A549 (cell line): ENCODE measurements around the gene NSRP1. TPM values are rescaled to one million over a fixed set of nuclear protein-coding genes. Genes with fewer than 3 reads are reported as not detected.

Source experiments
- ATAC-seq, 2 experiments: fragments of 200-7000 bp in 1 of 2; fragments of >200 bp in 1 of 2; cut with Nextera tagmentation in 1 of 2; cut with Tn5 transposase in 1 of 2; 3 replicates each; pipeline versions ENCODE4 v1.8.0 to v1.9.1; 2018 to 2020; ENCODE audit warnings: mild to moderate bottlenecking in 1 of 2, moderate library complexity in 1 of 2
- CTCF ChIA-PET: fragments of 300-600 bp; sonication (Branson Sonifier 250); formaldehyde crosslinking; extraction: SDS; loops from one replicate; lab custom pipeline; 2021; ENCODE audit warnings: antibody characterized with exemption, inconsistent platforms; lab: Yijun Ruan, JAX
- POLR2A ChIA-PET: fragments of 350-600 bp; formaldehyde crosslinking; extraction: SDS; loops from one replicate; lab custom pipeline; 2021; ENCODE audit warnings: antibody characterized with exemption, inconsistent platforms; lab: Yijun Ruan, JAX
- DNase-seq, 2 experiments: peaks; one replicate each; pipeline versions ENCODE4 v3.0.0 to v3.0.0-alpha.2; 2011 to 2016; ENCODE audit warnings: low read depth in 1 of 2, low spot score in 1 of 2
- FAIRE-seq: peaks from 2 replicates; lab custom pipeline; 2011; peaks lifted over from hg19 to GRCh38; lab: Jason Lieb, UNC
- H3K27ac ChIP-seq, 2 experiments: fragments of >200 bp; sonication (Bioruptor Twin); formaldehyde crosslinking; 3 replicates each; pipeline ENCODE4 v1.5.1; 2016 to 2017
- H3K4me1 ChIP-seq: fragments of >200 bp; sonication (Bioruptor Twin); formaldehyde crosslinking; 3 replicates; pipeline ENCODE4 v1.6.1; 2016
- H3K4me2 ChIP-seq: fragments of >200 bp; sonication (Bioruptor Twin); formaldehyde crosslinking; 3 replicates; pipeline ENCODE4 v1.6.1; 2016
- H3K4me3 ChIP-seq: fragments of >200 bp; sonication (Bioruptor Twin); formaldehyde crosslinking; 3 replicates; pipeline ENCODE4 v1.5.1; 2016
- H3K9me3 ChIP-seq: fragments of >200 bp; sonication (Bioruptor Twin); formaldehyde crosslinking; 3 replicates; pipeline ENCODE4 v1.6.1; 2016
- BCL3 ChIP-seq: fragments of >200 bp; sonication (Bioruptor Twin); formaldehyde crosslinking; IDR thresholded peaks from 3 replicates; pipeline ENCODE4 v1.6.1; 2016
- CBX2 ChIP-seq: fragments of 200-600 bp; sonication (generic); IDR thresholded peaks from 2 replicates; pipeline ENCODE4 v1.6.1; 2016; ENCODE audit warnings: low read depth, mild to moderate bottlenecking, borderline replicate concordance
- CHD2 ChIP-seq: fragments of 150-350 bp; IDR thresholded peaks from 2 replicates; pipeline ENCODE4 v1.6.1; 2014; ENCODE audit warnings: low read length; ENCODE audit not compliant: partially characterized antibody
- CTCF ChIP-seq: fragments of >200 bp; sonication (Bioruptor Twin); formaldehyde crosslinking; IDR thresholded peaks from 3 replicates; pipeline ENCODE4 v1.5.1; 2016
- E2F6 ChIP-seq: IDR thresholded peaks from 2 replicates; pipeline ENCODE4 v1.6.1; 2012; ENCODE audit warnings: low read depth, borderline replicate concordance
- EP300 ChIP-seq, 2 experiments: fragments of >200 bp; sonication (Bioruptor Twin); formaldehyde crosslinking; IDR thresholded peaks; 2 replicates in 1 of 2; 3 replicates in 1 of 2; pipeline ENCODE4 v1.6.1; 2016 to 2017
- ESRRA ChIP-seq: fragments of 150-350 bp; IDR thresholded peaks from 2 replicates; pipeline ENCODE4 v1.6.1; 2014; ENCODE audit warnings: mild to moderate bottlenecking, low read length, borderline replicate concordance
- HEYL ChIP-seq: fragments of 250-450 bp; sonication (Bioruptor Pico); IDR thresholded peaks from 2 replicates; pipeline ENCODE4 v1.8.0; 2021; ENCODE audit warnings: mild to moderate bottlenecking, moderate library complexity
- HMGXB4 ChIP-seq: fragments of 250-450 bp; sonication (Bioruptor Pico); IDR thresholded peaks from 2 replicates; pipeline ENCODE4 v1.5.0; 2021; ENCODE audit warnings: mild to moderate bottlenecking, moderate library complexity, borderline replicate concordance
- HOXB13 ChIP-seq: fragments of 250-450 bp; sonication (Bioruptor Pico); IDR thresholded peaks from 2 replicates; pipeline ENCODE4 v1.5.0; 2020; ENCODE audit warnings: low read depth, mild to moderate bottlenecking, moderate library complexity
- JUN ChIP-seq, 2 experiments: fragments of >200 bp; sonication (Bioruptor Twin); formaldehyde crosslinking; IDR thresholded peaks; 2 replicates in 1 of 2; 3 replicates in 1 of 2; pipeline ENCODE4 v1.6.1; 2016 to 2017
- KDM1A ChIP-seq: fragments of 200-600 bp; sonication (generic); IDR thresholded peaks from 2 replicates; pipeline ENCODE4 v1.6.1; 2016; ENCODE audit warnings: low read depth, mild to moderate bottlenecking
- KDM5A ChIP-seq: fragments of 200-600 bp; sonication (generic); IDR thresholded peaks from 2 replicates; pipeline ENCODE4 v1.6.1; 2016; ENCODE audit warnings: antibody characterized with exemption, mild to moderate bottlenecking
- MAZ ChIP-seq: fragments of 150-350 bp; IDR thresholded peaks from 2 replicates; pipeline ENCODE4 v1.6.1; 2014; ENCODE audit warnings: antibody characterized with exemption, low read depth, low read length, borderline replicate concordance
- NPAS2 ChIP-seq: fragments of 250-450 bp; sonication (Bioruptor Pico); IDR thresholded peaks from 2 replicates; pipeline ENCODE4 v1.8.0; 2022; ENCODE audit warnings: mild to moderate bottlenecking, moderate library complexity, borderline replicate concordance
- PBX3 ChIP-seq: IDR thresholded peaks from 2 replicates; pipeline ENCODE4 v1.6.1; 2012
- RNF2 ChIP-seq: fragments of 200-600 bp; sonication (generic); IDR thresholded peaks from 2 replicates; pipeline ENCODE4 v1.6.1; 2016; ENCODE audit warnings: low read depth, mild to moderate bottlenecking, antibody characterized with exemption, moderate library complexity, borderline replicate concordance
- TFCP2L1 ChIP-seq: fragments of 250-450 bp; sonication (Bioruptor Pico); IDR thresholded peaks from 2 replicates; pipeline ENCODE4 v1.5.0; 2021; ENCODE audit warnings: mild to moderate bottlenecking
- TP53 ChIP-seq: fragments of 250-450 bp; sonication (Bioruptor Pico); IDR thresholded peaks from 2 replicates; pipeline ENCODE4 v1.5.0; 2021; ENCODE audit warnings: mild to moderate bottlenecking, moderate library complexity
- USF2 ChIP-seq: fragments of 450-650 bp; IDR thresholded peaks from 2 replicates; pipeline ENCODE4 v1.6.1; 2014; ENCODE audit warnings: antibody characterized with exemption
- ZFP36 ChIP-seq: fragments of 450-650 bp; IDR thresholded peaks from 2 replicates; pipeline ENCODE4 v1.6.1; 2014; ENCODE audit warnings: borderline replicate concordance; ENCODE audit not compliant: partially characterized antibody
- ZNF302 ChIP-seq: fragments of 250-450 bp; sonication (Bioruptor Pico); IDR thresholded peaks from 2 replicates; pipeline ENCODE4 v1.9.0; 2021; ENCODE audit warnings: inconsistent platforms, mild to moderate bottlenecking, moderate library complexity
- ZSCAN20 ChIP-seq: fragments of 250-450 bp; sonication (Bioruptor Pico); IDR thresholded peaks from 2 replicates; pipeline ENCODE4 v1.8.0; 2022; ENCODE audit warnings: mild to moderate bottlenecking, moderate library complexity
- WGBS: methylation state at CpG from one replicate; pipeline ENCODE4 v1.1.6; 2017; ENCODE audit errors: missing lambda C conversion rate; 5-methylcytosine and 5-hydroxymethylcytosine counted together
- polyA plus RNA-seq, 4 experiments: library from polyadenylated mRNA; depleted of rRNA in 3 of 4; stranded (reverse); fragments of >200 nt; fragmentation: RNase III in 1 of 4; extraction: RNeasy Plus Mini Kit Qiagen cat#74134 plus additional on column Dnase treatment in 1 of 4; gene quantifications; 2 replicates in 3 of 4; 3 replicates in 1 of 4; pipeline ENCODE4 v1.2.3, GENCODE V29; 2011 to 2017

NSRP1 gene
- polyA plus RNA-seq, 2 of the 4 experiments (the other 2 are of a cell fraction), result 30.9 to 39.6 TPM

GRCh38 chr17:30211371-30211770 lies 94.8 kb downstream of the NSRP1 start:
- H3K9me3 ChIP-seq, result no peaks in the 10 kb centered on the region
- whole genome bisulfite sequencing, result 80% methylated on average over 6 of the region's 6 CpGs
- no peak overlapping the region for H3K4me2 ChIP-seq
- TF ChIP-seq ZFP36 (no peak), MAZ (no peak), HOXB13 (no peak), ESRRA (no peak), USF2 (no peak), HEYL (CRISPR knock-in tag) (no peak), ZSCAN20 (CRISPR knock-in tag) (no peak), JUN (IDR thresholded peaks at IDR 0.05) (no peak), TFCP2L1 (CRISPR knock-in tag) (no peak)
- TF ChIP-seq, all 56 proteins: peak for 0
- H3K4me1 ChIP-seq, result no peaks in the 10 kb centered on the region
- ChIA-PET POLR2A (no interaction called here), CTCF (no interaction called here)
- no peak overlapping the region for H3K4me3 ChIP-seq
- DNase-seq (no peak), ATAC-seq (no peak), FAIRE-seq (no peak)
- H3K27ac ChIP-seq, result no peak overlapping the region

- no peak overlapping the region for H3K4me2 ChIP-seq
- no peak for TF ChIP-seq KDM1A
- TF ChIP-seq EP300 (IDR thresholded peaks at IDR 0.05), result no peak
- no peak for TF ChIP-seq CTCF
- TF ChIP-seq MAZ, result no peak
- no peak for TF ChIP-seq E2F6
- TF ChIP-seq ZNF302 (CRISPR knock-in tag), result no peak
- no peak for TF ChIP-seq RNF2
- no peak for TF ChIP-seq KDM5A
- TF ChIP-seq, all 56 proteins: peak for 0
- H3K9me3 ChIP-seq, result no peaks in the 10 kb centered on the region
- FAIRE-seq (no peak), ATAC-seq (peak; percentile 30 to 62; a peak in 4 of 6 replicates), DNase-seq (no peak)
- ChIA-PET POLR2A (no interaction called here), CTCF (interaction anchor here (0.9 to 1.6 kb wide), 5 partner anchors 9 to 124 kb away, joined by 3 to 4 read pairs (median 3); no protein-coding TSS in a partner anchor)
- WGBS, result 77% methylated on average over 11 of the region's 11 CpGs
- no peaks in the 10 kb centered on the region for H3K4me1 ChIP-seq
- H3K27ac ChIP-seq, result no peak overlapping the region
- H3K4me3 ChIP-seq, result no peak overlapping the region
Observed at GRCh38 chr17:30212750-30213149, 96.1 kb downstream of the NSRP1 start.

- Histone ChIP-seq H3K4me3 (no peak overlapping the region), H3K27ac (no peak overlapping the region), H3K9me3 (no peaks in the 10 kb centered on the region), H3K4me1 (no peaks in the 10 kb centered on the region), H3K4me2 (no peak overlapping the region)
- CTCF ChIA-PET, result interaction anchor here (0.6 to 1.5 kb wide), 3 partner anchors 15 to 112 kb away, joined by 3 to 5 read pairs (median 4); no protein-coding TSS in a partner anchor
- DNase-seq (no peak), FAIRE-seq (no peak), ATAC-seq (no peak)
- 79% methylated on average over 6 of the region's 6 CpGs for WGBS
- POLR2A ChIA-PET, result no interaction called here
- TF ChIP-seq NPAS2 (CRISPR knock-in tag) (no peak), PBX3 (no peak), HOXB13 (no peak), CBX2 (no peak), CHD2 (no peak), HMGXB4 (CRISPR knock-in tag) (no peak), TP53 (CRISPR knock-in tag) (no peak), CTCF (no peak), BCL3 (no peak), KDM5A (no peak), KDM1A (no peak)
Observed at GRCh38 chr17:30217054-30217453, 100.4 kb downstream of the NSRP1 start.
